Loucy (cell line): ENCODE measurements around the gene ZDHHC7.

Experiments
- CTCF ChIP-seq: fragments of 200-600 bp; sonication (generic); conservative IDR thresholded peaks from 2 replicates; pipeline ENCODE4 v1.5.1; 2014; ENCODE audit warnings: mild to moderate bottlenecking, antibody characterized with exemption, low read length
- EZH2phosphoT487 ChIP-seq: fragments of 200-600 bp; IDR thresholded peaks from 2 replicates; pipeline ENCODE4 v1.6.1; 2018; ENCODE audit warnings: antibody characterized with exemption, mild to moderate bottlenecking, moderate library complexity, borderline replicate concordance

DNA sequence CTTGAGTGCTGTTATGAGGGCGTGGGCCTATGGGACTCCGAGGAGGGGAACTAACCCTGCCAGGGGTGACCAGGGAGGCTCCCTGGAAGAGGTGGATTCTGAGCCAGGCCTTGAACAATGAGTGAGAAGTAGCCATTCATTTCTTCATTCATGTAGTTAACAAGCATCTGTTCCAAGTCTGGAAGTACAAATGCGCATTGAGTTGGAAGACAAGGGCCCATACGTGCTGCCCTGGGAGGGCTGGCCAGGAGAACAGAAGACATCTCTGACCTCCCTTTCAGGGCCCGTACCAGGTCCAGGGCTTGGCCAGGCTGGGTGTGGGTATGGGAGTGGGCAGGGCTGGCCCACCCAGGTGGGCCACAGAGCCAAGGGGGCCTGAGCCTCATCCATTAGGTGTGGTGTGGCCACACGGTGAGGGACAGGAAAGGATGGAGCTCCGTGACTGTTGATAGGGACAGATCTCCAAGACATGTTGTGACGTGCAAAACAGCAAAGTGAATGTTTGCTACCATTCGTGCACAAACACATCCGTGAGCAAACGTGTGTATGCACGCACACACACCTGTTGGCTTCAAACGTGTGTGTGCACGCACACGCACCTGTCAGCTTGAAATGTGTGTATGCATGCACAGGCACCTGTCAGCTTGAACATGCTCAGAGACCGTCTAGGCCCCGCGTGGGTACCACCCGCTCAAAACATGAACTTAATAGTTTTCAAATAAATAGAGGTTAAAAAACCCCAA lies 46.8 kb downstream of the ZDHHC7 start:
- TF ChIP-seq CTCF (no peak), EZH2phosphoT487 (no peak)
